GM12878 (cell line): ENCODE measurements around the gene YWHAH. TPM values are rescaled to one million over a fixed set of nuclear protein-coding genes. Genes with fewer than 3 reads are reported as not detected.

Experiments used
- ATAC-seq: fragments of 200-7000 bp; cut with Tn5 transposase; 3 replicates; pipeline ENCODE4 v1.9.1; 2020; ENCODE audit warnings: mild to moderate bottlenecking, moderate library complexity
- BruUV-seq: library from RNA; stranded (reverse); fragments of 400-500 nt; replicated peaks from 2 replicates; lab custom pipeline; 2021; lab: Mats Ljungman, UMichigan
- CTCF ChIA-PET: fragments of 300-600 bp; sonication (Branson Sonifier 250); formaldehyde crosslinking; extraction: SDS; loops from one replicate; lab custom pipeline; 2021; ENCODE audit warnings: inconsistent platforms; lab: Yijun Ruan, JAX
- POLR2A ChIA-PET: fragments of 350-600 bp; formaldehyde crosslinking; extraction: SDS; loops from one replicate; lab custom pipeline; 2021; ENCODE audit warnings: inconsistent platforms; lab: Charles Lee
- RAD21 ChIA-PET: fragments of 300-600 bp; sonication (Branson Sonifier 250); formaldehyde crosslinking; loops from one replicate; lab custom pipeline; 2023; ENCODE audit warnings: antibody characterized with exemption; ENCODE audit not compliant: unreplicated experiment; lab: Charles Lee
- SMC1A ChIA-PET: fragments of 300-600 bp; sonication (Branson Sonifier 250); formaldehyde crosslinking; loops from one replicate; lab custom pipeline; 2023; ENCODE audit not compliant: unreplicated experiment, uncharacterized antibody; lab: Charles Lee
- DNase-seq: peaks from one replicate; pipeline ENCODE4 v3.0.0-alpha.2; 2011; ENCODE audit warnings: low read depth, low spot score
- FAIRE-seq: peaks from 3 replicates; lab custom pipeline; 2011; peaks lifted over from hg19 to GRCh38; lab: Jason Lieb, UNC
- H2AFZ ChIP-seq: 2 replicates; pipeline ENCODE4 v1.6.0; 2011; ENCODE audit warnings: low read depth, low read length, control low read depth; ENCODE audit not compliant: control insufficient read depth
- H3K27ac ChIP-seq: 2 replicates; pipeline ENCODE4 v1.5.1; 2011; ENCODE audit warnings: control low read depth; ENCODE audit not compliant: control insufficient read depth, insufficient read depth
- H3K27me3 ChIP-seq, 2 experiments: replicated peaks in 1 of 2; 2 replicates each; pipeline versions ENCODE4 v1.6.0 to v1.6.1; 2011; ENCODE audit warnings: low read length in 1 of 2; ENCODE audit not compliant: control insufficient read depth in 2 of 2, insufficient read depth in 2 of 2
- H3K36me3 ChIP-seq, 2 experiments: 2 replicates each; pipeline ENCODE4 v1.5.1; 2011; ENCODE audit warnings: low read length in 1 of 2; ENCODE audit not compliant: control insufficient read depth in 2 of 2, insufficient read depth in 2 of 2
- H3K4me1 ChIP-seq: 2 replicates; pipeline ENCODE4 v1.6.1; 2011; ENCODE audit warnings: mild to moderate bottlenecking, low read length, moderate library complexity, mixed read lengths; ENCODE audit not compliant: control insufficient read depth, insufficient read depth
- H3K4me2 ChIP-seq: 2 replicates; pipeline ENCODE4 v1.6.0; 2011; ENCODE audit warnings: control low read depth; ENCODE audit not compliant: control insufficient read depth, insufficient read depth
- H3K4me3 ChIP-seq: fragments of 200-600 bp; sonication (generic); 2 replicates; pipeline ENCODE4 v1.5.1; 2016
- H3K79me2 ChIP-seq: 2 replicates; pipeline ENCODE4 v1.6.0; 2011; ENCODE audit warnings: low read length; ENCODE audit not compliant: control insufficient read depth, insufficient read depth
- H3K9ac ChIP-seq: 2 replicates; pipeline ENCODE4 v1.8.0; 2011; ENCODE audit warnings: low read length, control low read depth, mixed read lengths; ENCODE audit not compliant: control insufficient read depth, insufficient read depth
- H3K9me3 ChIP-seq: replicated peaks from 3 replicates; pipeline ENCODE4 v1.5.1; 2011; ENCODE audit warnings: mild to moderate bottlenecking, low read length; ENCODE audit not compliant: control insufficient read depth, insufficient read depth
- H4K20me1 ChIP-seq: 2 replicates; pipeline ENCODE4 v1.6.0; 2011; ENCODE audit not compliant: control insufficient read depth, insufficient read depth
- CHD4 ChIP-seq: fragments of 200-600 bp; sonication (generic); IDR thresholded peaks from 2 replicates; pipeline ENCODE4 v1.6.1; 2016; ENCODE audit warnings: mild to moderate bottlenecking
- PAX8 ChIP-seq: fragments of 450-650 bp; IDR thresholded peaks from 2 replicates; pipeline ENCODE4 v1.6.1; 2017; ENCODE audit warnings: mild to moderate bottlenecking, moderate library complexity
- RUNX3 ChIP-seq: IDR thresholded peaks from 2 replicates; pipeline ENCODE4 v1.6.1; 2012; ENCODE audit warnings: low read length, inconsistent platforms
- STAT1 ChIP-seq: fragments of 450-650 bp; conservative IDR thresholded peaks from 2 replicates; pipeline ENCODE4 v1.6.1; 2014; ENCODE audit warnings: antibody characterized with exemption, mild to moderate bottlenecking
- WGBS: methylation state at CpG from one replicate; pipeline ENCODE4 v1.1.6; 2016; ENCODE audit warnings: low lambda C conversion rate; ENCODE audit not compliant: insufficient replicate concordance, insufficient coverage; ENCODE audit errors: missing lambda C conversion rate; 5-methylcytosine and 5-hydroxymethylcytosine counted together
- in situ Hi-C: fragments of 300-500 bp; cut with MboI; formaldehyde crosslinking; loops from 9 replicates; pipeline ENCODE4 v1.14.3; 2018; ENCODE audit warnings: mixed read lengths
- intact Hi-C: fragments of 100-400 bp; cut with micrococcal nuclease; formaldehyde crosslinking; loops from one replicate; pipeline ENCODE4 v1.14.2; 2022; ENCODE audit not compliant: unreplicated experiment
- polyA plus RNA-seq, 11 experiments: library from polyadenylated mRNA; depleted of rRNA in 4 of 11; unstranded in 6 of 11; stranded (reverse) in 5 of 11; fragments of >200 nt; fragmentation: Nextera tagmentation in 4 of 11; fragmentation: Illumina TruSeq in 1 of 11; extraction: Ambion mirVana in 4 of 11; extraction: Trizol in 1 of 11; gene quantifications; 1 replicate in 1 of 11; 2 replicates in 10 of 11; pipeline versions ENCODE4 v1.2.1 to v1.2.3, GENCODE V29; 2011 to 2016; ENCODE audit warnings: inconsistent platforms in 2 of 11, missing spikeins in 2 of 11, low read depth in 1 of 11
- total RNA-seq, 4 experiments: library from RNA; depleted of rRNA in 3 of 4; stranded (reverse); fragments of >200 nt in 3 of 4; fragmentation: Illumina TruSeq in 1 of 4; extraction: Trizol in 1 of 4; gene quantifications; 2 replicates each; pipeline versions ENCODE4 v1.2.1 to v1.2.3, GENCODE V29; 2013 to 2021
- TF ChIP-seq, protein P1 (sequence below), 3 experiments: IDR thresholded peaks in 2 of 3; conservative IDR thresholded peaks in 1 of 3; 2 replicates each; pipeline ENCODE4 v1.5.1; 2011; ENCODE audit warnings: low read depth in 3 of 3, low read length in 3 of 3, mild to moderate bottlenecking in 3 of 3, control low read depth in 2 of 3, moderate library complexity in 2 of 3, inconsistent platforms in 1 of 3, mixed read lengths in 1 of 3; ENCODE audit not compliant: control insufficient read depth in 2 of 3, insufficient read depth in 1 of 3; ENCODE audit errors: extremely low read depth in 1 of 3

YWHAH gene
- total and polyA plus RNA-seq, 10 of the 15 experiments (the other 5 are each of a cell fraction or from before 2014, with no cell fraction given), result 34.2 to 197 (median 115) TPM

- 88% methylated on average over 5 of the region's 5 CpGs for WGBS
- FAIRE-seq, result no peak
- Histone ChIP-seq H3K27me3 (no peaks in the 10 kb centered on the region), H3K4me1 (no peaks in the 10 kb centered on the region), H3K79me2 (no peaks in the 10 kb centered on the region), H3K9ac (no peak overlapping the region), H4K20me1 (no peaks in the 10 kb centered on the region), H3K36me3 (peaks cover 3 to 7% of the 10 kb centered on the region in 2 experiments; a peak in 3 of 4 replicates), H3K9me3 (no peaks in the 10 kb centered on the region), H3K27ac (no peak overlapping the region), H3K4me2 (no peak overlapping the region), H2AFZ (no peak overlapping the region), H3K4me3 (no peak overlapping the region)
- ChIA-PET CTCF (interaction anchor here (0.8 to 1.5 kb wide), 2 partner anchors 9 to 60 kb away, joined by 3 read pairs; no protein-coding TSS in a partner anchor), SMC1A (no interaction called here), POLR2A (no interaction called here), RAD21 (no interaction called here)
- DNase-seq, result no peak
- in situ Hi-C loops, result no loop called here
- intact Hi-C loops, result no loop called here
- TF ChIP-seq CHD4 (no peak), STAT1 (no peak), PAX8 (no peak), RUNX3 (no peak)
- TF ChIP-seq, protein P1, sequence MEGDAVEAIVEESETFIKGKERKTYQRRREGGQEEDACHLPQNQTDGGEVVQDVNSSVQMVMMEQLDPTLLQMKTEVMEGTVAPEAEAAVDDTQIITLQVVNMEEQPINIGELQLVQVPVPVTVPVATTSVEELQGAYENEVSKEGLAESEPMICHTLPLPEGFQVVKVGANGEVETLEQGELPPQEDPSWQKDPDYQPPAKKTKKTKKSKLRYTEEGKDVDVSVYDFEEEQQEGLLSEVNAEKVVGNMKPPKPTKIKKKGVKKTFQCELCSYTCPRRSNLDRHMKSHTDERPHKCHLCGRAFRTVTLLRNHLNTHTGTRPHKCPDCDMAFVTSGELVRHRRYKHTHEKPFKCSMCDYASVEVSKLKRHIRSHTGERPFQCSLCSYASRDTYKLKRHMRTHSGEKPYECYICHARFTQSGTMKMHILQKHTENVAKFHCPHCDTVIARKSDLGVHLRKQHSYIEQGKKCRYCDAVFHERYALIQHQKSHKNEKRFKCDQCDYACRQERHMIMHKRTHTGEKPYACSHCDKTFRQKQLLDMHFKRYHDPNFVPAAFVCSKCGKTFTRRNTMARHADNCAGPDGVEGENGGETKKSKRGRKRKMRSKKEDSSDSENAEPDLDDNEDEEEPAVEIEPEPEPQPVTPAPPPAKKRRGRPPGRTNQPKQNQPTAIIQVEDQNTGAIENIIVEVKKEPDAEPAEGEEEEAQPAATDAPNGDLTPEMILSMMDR (IDR thresholded peaks at IDR 0.05 in 2 of 3, conservative IDR thresholded peaks at IDR 0.05 in 1 of 3; ENCODE audit: control insufficient read depth in 2 of 3, extremely low read depth in 1 of 3, insufficient read depth in 1 of 3, low read depth in 3 of 3, low read length in 3 of 3), result no peak
- ATAC-seq, result no peak
- no TSS peak for BruUV-seq
Measured at GRCh38 chr22:31909977-31910376, 34.4 kb upstream of the YWHAH start.
